ENCODE measurements around the gene MILR1.

MILR1 gene

GRCh38 chr17:64448665-64449512 lies at the start of gene MILR1:
TSS of gene MILR1 (plus strand) at chr17:64449115. CDS start at chr17:64449169, 54 bp downstream.
- H3K27ac ChIP-seq, result no peak within 1 kb of the TSS
- TF ChIP-seq CTCF (conservative IDR thresholded peaks at IDR 0.05) (no peak), ZFX (IDR thresholded peaks at IDR 0.05) (no peak)

GRCh38 chr17:64399767-64400156 lies 49.2 kb upstream of the MILR1 start:
- TF ChIP-seq CTCF (conservative IDR thresholded peaks at IDR 0.05), result no peak
- TF ChIP-seq ZFX (IDR thresholded peaks at IDR 0.05), result no peak
- H3K27ac ChIP-seq, result no peak overlapping the region

GRCh38 chr17:64400642-64401041 lies 48.3 kb upstream of the MILR1 start:
- TF ChIP-seq CTCF (conservative IDR thresholded peaks at IDR 0.05), result no peak
- no peak for TF ChIP-seq ZFX (IDR thresholded peaks at IDR 0.05)
- H3K27ac ChIP-seq, result no peak overlapping the region

- TF ChIP-seq CTCF (conservative IDR thresholded peaks at IDR 0.05) (no peak), ZFX (IDR thresholded peaks at IDR 0.05) (no peak)
- no peak overlapping the region for H3K27ac ChIP-seq
Observed at GRCh38 chr17:64401244-64401860, 47.6 kb upstream of the MILR1 start.

- TF ChIP-seq ZFX (IDR thresholded peaks at IDR 0.05), result no peak
- H3K27ac ChIP-seq, result no peak overlapping the region
Observed at GRCh38 chr17:64401941-64402340, 47.0 kb upstream of the MILR1 start.

- no peak for TF ChIP-seq ZFX (IDR thresholded peaks at IDR 0.05)
- TF ChIP-seq CTCF (conservative IDR thresholded peaks at IDR 0.05), result no peak
Observed at GRCh38 chr17:64402469-64402868, 46.4 kb upstream of the MILR1 start.

GRCh38 chr17:64403881-64404460 lies 44.9 kb upstream of the MILR1 start:
- TF ChIP-seq CTCF (conservative IDR thresholded peaks at IDR 0.05), result no peak
- no peak for TF ChIP-seq ZFX (IDR thresholded peaks at IDR 0.05)
- no peak overlapping the region for H3K27ac ChIP-seq

More at GRCh38 chr17:64402469-64402868, 46.4 kb upstream of the MILR1 start:
- H3K27ac ChIP-seq, result no peak overlapping the region
